Islet of Langerhans (tissue), 1 donor: ENCODE results near the gene FHIT.

Experiments
- FAIRE-seq: peaks from one replicate; lab custom pipeline; 2011; peaks lifted over from hg19 to GRCh38; lab: Jason Lieb, UNC

The FHIT gene

GRCh38 chr3:59867185-59868002 is 1383.9 kb downstream of the FHIT start:
- no peak for FAIRE-seq

GRCh38 chr3:59866076-59866475 is 1385.2 kb downstream of the FHIT start:
- FAIRE-seq: no peak

GRCh38 chr3:59865351-59865750 is 1385.9 kb downstream of the FHIT start:
- FAIRE-seq: no peak

GRCh38 chr3:59862686-59863085 is 1388.6 kb downstream of the FHIT start:
- no peak for FAIRE-seq

GRCh38 chr3:59857589-59858346 is 1393.5 kb downstream of the FHIT start:
- FAIRE-seq: peak; percentile 99

- no peak for FAIRE-seq
These were observed 1394.3 kb downstream of the FHIT start for GRCh38 chr3:59856934-59857460.

- no peak for FAIRE-seq
These were observed 1397.1 kb downstream of the FHIT start for GRCh38 chr3:59854061-59854709.

GRCh38 chr3:59850417-59850816 is 1400.8 kb downstream of the FHIT start:
- no peak for FAIRE-seq

GRCh38 chr3:59845386-59845785 is 1405.9 kb downstream of the FHIT start:
- no peak for FAIRE-seq

- FAIRE-seq: no peak
These were observed 1407.4 kb downstream of the FHIT start for GRCh38 chr3:59843821-59844220.

- FAIRE-seq: no peak
These were observed 1411.3 kb downstream of the FHIT start for GRCh38 chr3:59839810-59840515.

- FAIRE-seq: no peak
These were observed 1412.0 kb downstream of the FHIT start for GRCh38 chr3:59839283-59839682.

- no peak for FAIRE-seq
These were observed 1414.7 kb downstream of the FHIT start for GRCh38 chr3:59836531-59836930.

- FAIRE-seq: no peak
These were observed 1418.5 kb downstream of the FHIT start for GRCh38 chr3:59832702-59833101.

- FAIRE-seq: no peak
These were observed 1419.0 kb downstream of the FHIT start for GRCh38 chr3:59832241-59832640.

- no peak for FAIRE-seq
These were observed 1419.9 kb downstream of the FHIT start for GRCh38 chr3:59831394-59831793.

GRCh38 chr3:59829527-59829926 is 1421.7 kb downstream of the FHIT start:
- no peak for FAIRE-seq

- FAIRE-seq: no peak
These were observed 1426.4 kb downstream of the FHIT start for GRCh38 chr3:59824876-59825275.

- FAIRE-seq: no peak
These were observed 1430.0 kb downstream of the FHIT start for GRCh38 chr3:59821274-59821673.

GRCh38 chr3:59820352-59820934 is 1430.8 kb downstream of the FHIT start:
- no peak for FAIRE-seq

GRCh38 chr3:59818919-59819300 is 1432.3 kb downstream of the FHIT start:
- no peak for FAIRE-seq
